ENCODE results near the gene PSME3IP1.
"Not testable (repeated sequence)": the region's sequence is repeated elsewhere in the genome, so short reads cannot be mapped to it uniquely, and the experiment has no call there.

Gene PSME3IP1

GRCh38 chr16:57196753-57197152, 10.9 kb upstream of the PSME3IP1 start:
- no peak for DNase-seq

- no peak for DNase-seq
Observed at GRCh38 chr16:57196286-57196685, 10.4 kb upstream of the PSME3IP1 start.

- no peak for DNase-seq
Observed at GRCh38 chr16:57194512-57194911, 8.7 kb upstream of the PSME3IP1 start.

- no peak for DNase-seq
Observed at GRCh38 chr16:57192720-57193486, 7.1 kb upstream of the PSME3IP1 start.

- DNase-seq: no peak
Observed at GRCh38 chr16:57192146-57192545, 6.3 kb upstream of the PSME3IP1 start.

- DNase-seq: no peak
Observed at GRCh38 chr16:57191056-57191571, 5.3 kb upstream of the PSME3IP1 start.

GRCh38 chr16:57190136-57190535, 4.3 kb upstream of the PSME3IP1 start:
- DNase-seq: no peak

- not testable (repeated sequence) for DNase-seq
Observed at GRCh38 chr16:57189527-57189926, 3.7 kb upstream of the PSME3IP1 start.

GRCh38 chr16:57188711-57189002, 2.8 kb upstream of the PSME3IP1 start:
- no peak for DNase-seq

- DNase-seq: not testable (repeated sequence)
Observed at GRCh38 chr16:57187902-57188710, 2.3 kb upstream of the PSME3IP1 start.

- no peak for DNase-seq
Observed at GRCh38 chr16:57186872-57187854, 1.3 kb upstream of the PSME3IP1 start.

GRCh38 chr16:57185446-57185944, 344 bp downstream of the PSME3IP1 start:
- no peak for DNase-seq

- DNase-seq: no peak
Observed at GRCh38 chr16:57184887-57185445, 873 bp downstream of the PSME3IP1 start.

- DNase-seq: no peak
Observed at GRCh38 chr16:57184113-57184512, 1.7 kb downstream of the PSME3IP1 start.

- no peak for DNase-seq
Observed at GRCh38 chr16:57179215-57179828, 6.5 kb downstream of the PSME3IP1 start.

- DNase-seq: no peak
Observed at GRCh38 chr16:57178793-57179212, 7.0 kb downstream of the PSME3IP1 start.

GRCh38 chr16:57178196-57178595, 7.6 kb downstream of the PSME3IP1 start:
- DNase-seq: no peak

- no peak for DNase-seq
Observed at GRCh38 chr16:57175896-57176295, 9.9 kb downstream of the PSME3IP1 start.

GRCh38 chr16:57172721-57173290, 13.0 kb downstream of the PSME3IP1 start:
- DNase-seq: no peak

- no peak for DNase-seq
Observed at GRCh38 chr16:57169327-57169726, 16.5 kb downstream of the PSME3IP1 start.

GRCh38 chr16:57167953-57168352, 17.9 kb downstream of the PSME3IP1 start:
- DNase-seq: no peak

All from NCI-H187 (cell line).